ENCODE measurements around the gene ST8SIA2. TPM values are rescaled to one million over a fixed set of nuclear protein-coding genes. Genes with fewer than 3 reads are reported as not detected.

ST8SIA2 gene
- total RNA-seq, 1 donor from 2014 or later: 4.1 TPM

GRCh38 chr15:92361321-92362000, 32.2 kb upstream of the ST8SIA2 start:
- Mint-ChIP-seq H3K27ac (ENCODE audit: unreplicated experiment) (no peak overlapping the region), H3K36me3 (ENCODE audit: low read depth, unreplicated experiment) (no peaks in the 10 kb centered on the region), H3K27me3 (ENCODE audit: unreplicated experiment) (no peaks in the 10 kb centered on the region), H3K4me3 (ENCODE audit: unreplicated experiment) (no peak overlapping the region), H3K9me3 (ENCODE audit: unreplicated experiment) (no peaks in the 10 kb centered on the region), H3K4me1 (ENCODE audit: unreplicated experiment) (peaks cover 11% of the 10 kb centered on the region)
- no peak for DNase-seq (ENCODE audit: low spot score)
- TF ChIP-seq CTCF (IDR thresholded peaks at IDR 0.05; ENCODE audit: unreplicated experiment): no peak

GRCh38 chr15:92362001-92362350, 31.7 kb upstream of the ST8SIA2 start:
- peaks cover 7% of the 10 kb centered on the region for H3K4me1 Mint-ChIP-seq (ENCODE audit: unreplicated experiment)
- no peak overlapping the region for H3K27ac Mint-ChIP-seq (ENCODE audit: unreplicated experiment)
- no peak overlapping the region for H3K4me3 Mint-ChIP-seq (ENCODE audit: unreplicated experiment)
- no peaks in the 10 kb centered on the region for H3K36me3 Mint-ChIP-seq (ENCODE audit: low read depth, unreplicated experiment)
- DNase-seq (ENCODE audit: low spot score): no peak
- no peaks in the 10 kb centered on the region for H3K27me3 Mint-ChIP-seq (ENCODE audit: unreplicated experiment)
- H3K9me3 Mint-ChIP-seq (ENCODE audit: unreplicated experiment): no peaks in the 10 kb centered on the region
- TF ChIP-seq CTCF (IDR thresholded peaks at IDR 0.05; ENCODE audit: unreplicated experiment): no peak

- H3K4me3 Mint-ChIP-seq (ENCODE audit: unreplicated experiment): no peak overlapping the region
- TF ChIP-seq CTCF (IDR thresholded peaks at IDR 0.05; ENCODE audit: unreplicated experiment): no peak
- DNase-seq (ENCODE audit: low spot score): no peak
- no peak overlapping the region for H3K27ac Mint-ChIP-seq (ENCODE audit: unreplicated experiment)
- H3K4me1 Mint-ChIP-seq (ENCODE audit: unreplicated experiment): peaks cover 4% of the 10 kb centered on the region
- H3K9me3 Mint-ChIP-seq (ENCODE audit: unreplicated experiment): no peaks in the 10 kb centered on the region
- H3K27me3 Mint-ChIP-seq (ENCODE audit: unreplicated experiment): peaks cover 2% of the 10 kb centered on the region
- H3K36me3 Mint-ChIP-seq (ENCODE audit: low read depth, unreplicated experiment): no peaks in the 10 kb centered on the region
These were observed 28.6 kb upstream of the ST8SIA2 start for GRCh38 chr15:92365084-92365483.

- H3K4me3 Mint-ChIP-seq (ENCODE audit: unreplicated experiment): no peak overlapping the region
These were observed 27.8 kb upstream of the ST8SIA2 start for GRCh38 chr15:92365906-92366305.

More at GRCh38 chr15:92365906-92366305, 27.8 kb upstream of the ST8SIA2 start:
- H3K27me3 Mint-ChIP-seq (ENCODE audit: unreplicated experiment): peaks cover 2% of the 10 kb centered on the region
- no peaks in the 10 kb centered on the region for H3K36me3 Mint-ChIP-seq (ENCODE audit: low read depth, unreplicated experiment)
- no peak overlapping the region for H3K27ac Mint-ChIP-seq (ENCODE audit: unreplicated experiment)
- no peak for DNase-seq (ENCODE audit: low spot score)
- H3K4me1 Mint-ChIP-seq (ENCODE audit: unreplicated experiment): peaks cover 4% of the 10 kb centered on the region
- TF ChIP-seq CTCF (IDR thresholded peaks at IDR 0.05; ENCODE audit: unreplicated experiment): no peak
- no peaks in the 10 kb centered on the region for H3K9me3 Mint-ChIP-seq (ENCODE audit: unreplicated experiment)

Measured in endothelial cell (in vitro differentiated cells).